CD4-positive, alpha-beta memory T cell (primary cell): Measurements from ENCODE around the gene GULP1. TPM values are rescaled to one million over a fixed set of nuclear protein-coding genes. Genes with fewer than 3 reads are reported as not detected.
A peak's percentile ranks its signal among the peaks of the same experiment; 100 is the strongest.

Experiments used
- CTCF ChIA-PET: fragments of 350-600 bp; sonication (Branson Sonifier 250); formaldehyde crosslinking; loops from one replicate; lab custom pipeline; 2021; ENCODE audit warnings: inconsistent platforms; ENCODE audit not compliant: partially characterized antibody; lab: Charles Lee
- POLR2A ChIA-PET: fragments of 350-600 bp; sonication (Branson Sonifier 250); formaldehyde crosslinking; loops from one replicate; lab custom pipeline; 2021; ENCODE audit not compliant: partially characterized antibody; lab: Charles Lee
- DNase-seq, 5 donors: peaks; one replicate each; pipeline versions ENCODE4 v3.0.0 to v3.0.0-alpha.2; 2020 to 2022; ENCODE audit warnings: mixed read lengths in 1 of 5
- H3K27ac ChIP-seq: one replicate; pipeline ENCODE4 v1.7.0; 2013; ENCODE audit warnings: low read depth, low read length
- H3K27me3 ChIP-seq: 2 replicates; pipeline ENCODE4 v1.7.0; 2013; ENCODE audit warnings: mild to moderate bottlenecking, low read length, moderate library complexity; ENCODE audit not compliant: insufficient read depth
- H3K36me3 ChIP-seq: 2 replicates; pipeline ENCODE4 v1.7.0; 2013; ENCODE audit warnings: mild to moderate bottlenecking, low read length, moderate library complexity; ENCODE audit not compliant: insufficient read depth
- H3K4me1 ChIP-seq: 2 replicates; pipeline ENCODE4 v1.7.0; 2013; ENCODE audit warnings: mild to moderate bottlenecking, low read length, moderate library complexity; ENCODE audit not compliant: insufficient read depth
- H3K4me3 ChIP-seq, 2 donors: one replicate each; pipeline ENCODE4 v1.7.0; 2013; ENCODE audit warnings: low read length in 2 of 2, mild to moderate bottlenecking in 1 of 2
- H3K9me3 ChIP-seq, 2 donors: one replicate each; pipeline ENCODE4 v1.7.0; 2013; ENCODE audit warnings: low read length in 2 of 2, control low read depth in 1 of 2; ENCODE audit not compliant: control insufficient read depth in 1 of 2
- H3K27ac Mint-ChIP-seq, 7 donors: one replicate each; pipeline ENCODE4 v1.8.0; 2020 to 2021; ENCODE audit warnings: mixed read lengths in 7 of 7, mild to moderate bottlenecking in 6 of 7, inconsistent platforms in 3 of 7, moderate library complexity in 3 of 7
- H3K27me3 Mint-ChIP-seq, 2 donors: one replicate each; pipeline ENCODE4 v1.8.0; 2020 to 2021; ENCODE audit warnings: mixed read lengths in 2 of 2
- H3K36me3 Mint-ChIP-seq, 2 donors: one replicate each; pipeline ENCODE4 v1.8.0; 2020 to 2021; ENCODE audit warnings: mixed read lengths in 2 of 2, inconsistent platforms in 1 of 2, mild to moderate bottlenecking in 1 of 2
- H3K4me1 Mint-ChIP-seq, 4 donors: one replicate each; pipeline ENCODE4 v1.8.0; 2020 to 2021; ENCODE audit warnings: mixed read lengths in 4 of 4, mild to moderate bottlenecking in 1 of 4
- H3K4me3 Mint-ChIP-seq, 8 donors: one replicate each; pipeline ENCODE4 v1.8.0; 2020 to 2021; ENCODE audit warnings: mixed read lengths in 8 of 8, mild to moderate bottlenecking in 7 of 8, moderate library complexity in 6 of 8, inconsistent platforms in 3 of 8
- H3K9me3 Mint-ChIP-seq, 8 donors: one replicate each; pipeline ENCODE4 v1.8.0; 2020 to 2021; ENCODE audit warnings: mixed read lengths in 8 of 8, mild to moderate bottlenecking in 5 of 8, inconsistent platforms in 3 of 8, moderate library complexity in 1 of 8
- intact Hi-C: fragments of 100-400 bp; cut with micrococcal nuclease; formaldehyde crosslinking; loops from one replicate; pipeline ENCODE4 v1.15.1; 2023
- polyA plus RNA-seq, 2 donors: library from polyadenylated mRNA; unstranded; fragments of 300-500 nt; fragmentation: Illumina TruSeq; gene quantifications; one replicate each; pipeline ENCODE4 v1.2.3, GENCODE V29; 2021
- total RNA-seq, 2 experiments: library from RNA; stranded (reverse); gene quantifications; one replicate each; pipeline ENCODE4 v1.2.3, GENCODE V29; 2021

The GULP1 gene
- total and polyA plus RNA-seq, 4 experiments from 2014 or later, result not detected

GRCh38 chr2:188333751-188334524, 42.3 kb downstream of the GULP1 start:
- intact Hi-C loops, result no loop called here
- POLR2A ChIA-PET, result no interaction called here
- H3K4me1 Mint-ChIP-seq, result no peaks in the 10 kb centered on the region
- CTCF ChIA-PET, result no interaction called here
- no peak overlapping the region for H3K27ac Mint-ChIP-seq
- Histone ChIP-seq H3K27me3 (no peaks in the 10 kb centered on the region), H3K36me3 (no peaks in the 10 kb centered on the region), H3K4me1 (no peaks in the 10 kb centered on the region), H3K9me3 (no peaks in the 10 kb centered on the region), H3K27ac (no peak overlapping the region), H3K4me3 (no peak overlapping the region)
- peaks cover 0 to 3% (median 0%) of the 10 kb centered on the region in 8 donors for H3K9me3 Mint-ChIP-seq
- H3K36me3 Mint-ChIP-seq, result no peaks in the 10 kb centered on the region
- no peaks in the 10 kb centered on the region for H3K27me3 Mint-ChIP-seq
- no peak for DNase-seq
- no peak overlapping the region for H3K4me3 Mint-ChIP-seq

GRCh38 chr2:188338463-188338862, 46.8 kb downstream of the GULP1 start:
- H3K27ac ChIP-seq, result no peak overlapping the region
- no peaks in the 10 kb centered on the region for H3K4me1 ChIP-seq
- POLR2A ChIA-PET, result no interaction called here
- intact Hi-C loops, result no loop called here
- no peak overlapping the region for H3K4me3 Mint-ChIP-seq
- no peak for DNase-seq
- H3K4me1 Mint-ChIP-seq, result no peaks in the 10 kb centered on the region
- H3K27ac Mint-ChIP-seq, result no peak overlapping the region
- no peaks in the 10 kb centered on the region for H3K36me3 ChIP-seq
- no peaks in the 10 kb centered on the region for H3K27me3 ChIP-seq
- no peak overlapping the region for H3K4me3 ChIP-seq
- CTCF ChIA-PET, result no interaction called here
- H3K9me3 ChIP-seq, result no peaks in the 10 kb centered on the region
- no peaks in the 10 kb centered on the region for H3K36me3 Mint-ChIP-seq
- H3K27me3 Mint-ChIP-seq, result no peaks in the 10 kb centered on the region
- H3K9me3 Mint-ChIP-seq, result peaks cover 0 to 5% (median 0%) of the 10 kb centered on the region in 8 donors

- Histone ChIP-seq H3K36me3 (no peaks in the 10 kb centered on the region), H3K9me3 (no peaks in the 10 kb centered on the region), H3K27me3 (no peaks in the 10 kb centered on the region), H3K4me1 (no peaks in the 10 kb centered on the region), H3K27ac (no peak overlapping the region), H3K4me3 (no peak overlapping the region)
- no peaks in the 10 kb centered on the region for H3K4me1 Mint-ChIP-seq
- H3K9me3 Mint-ChIP-seq, result peaks cover 0 to 5% (median 0%) of the 10 kb centered on the region in 8 donors
- H3K27ac Mint-ChIP-seq, result no peak overlapping the region
- peak overlapping the region in 1 of 8 donors; percentile 4 for H3K4me3 Mint-ChIP-seq
- intact Hi-C loops, result no loop called here
- ChIA-PET CTCF (no interaction called here), POLR2A (no interaction called here)
- DNase-seq, result no peak
- H3K27me3 Mint-ChIP-seq, result no peaks in the 10 kb centered on the region
- no peaks in the 10 kb centered on the region for H3K36me3 Mint-ChIP-seq
These were observed 48.6 kb downstream of the GULP1 start for GRCh38 chr2:188340257-188340656.

- POLR2A ChIA-PET, result no interaction called here
- Mint-ChIP-seq H3K36me3 (no peaks in the 10 kb centered on the region), H3K27ac (no peak overlapping the region), H3K9me3 (peaks cover 0 to 2% (median 0%) of the 10 kb centered on the region in 8 donors), H3K4me3 (no peak overlapping the region), H3K27me3 (no peaks in the 10 kb centered on the region), H3K4me1 (no peaks in the 10 kb centered on the region)
- Histone ChIP-seq H3K27ac (no peak overlapping the region), H3K27me3 (no peaks in the 10 kb centered on the region), H3K36me3 (no peaks in the 10 kb centered on the region), H3K4me1 (no peaks in the 10 kb centered on the region), H3K4me3 (no peak overlapping the region), H3K9me3 (no peaks in the 10 kb centered on the region)
- DNase-seq, result no peak
- intact Hi-C loops, result no loop called here
- CTCF ChIA-PET, result no interaction called here
These were observed 53.3 kb downstream of the GULP1 start for GRCh38 chr2:188345020-188345419.

GRCh38 chr2:188345426-188345825, 53.8 kb downstream of the GULP1 start:
- Histone ChIP-seq H3K4me3 (no peak overlapping the region), H3K4me1 (no peaks in the 10 kb centered on the region), H3K36me3 (no peaks in the 10 kb centered on the region), H3K9me3 (no peaks in the 10 kb centered on the region), H3K27ac (no peak overlapping the region), H3K27me3 (no peaks in the 10 kb centered on the region)
- no peaks in the 10 kb centered on the region for H3K4me1 Mint-ChIP-seq
- H3K4me3 Mint-ChIP-seq, result no peak overlapping the region
- POLR2A ChIA-PET, result no interaction called here
- no peak overlapping the region for H3K27ac Mint-ChIP-seq
- no peaks in the 10 kb centered on the region for H3K27me3 Mint-ChIP-seq
- intact Hi-C loops, result no loop called here
- peaks cover 0 to 2% (median 0%) of the 10 kb centered on the region in 8 donors for H3K9me3 Mint-ChIP-seq
- no peaks in the 10 kb centered on the region for H3K36me3 Mint-ChIP-seq
- CTCF ChIA-PET, result no interaction called here
- DNase-seq, result no peak

- intact Hi-C loops, result no loop called here
- H3K36me3 ChIP-seq, result no peaks in the 10 kb centered on the region
- H3K9me3 Mint-ChIP-seq, result peaks cover 0 to 2% (median 0%) of the 10 kb centered on the region in 8 donors
- H3K36me3 Mint-ChIP-seq, result no peaks in the 10 kb centered on the region
- ChIA-PET POLR2A (no interaction called here), CTCF (no interaction called here)
- H3K4me1 Mint-ChIP-seq, result no peaks in the 10 kb centered on the region
- no peaks in the 10 kb centered on the region for H3K9me3 ChIP-seq
- no peak overlapping the region for H3K27ac ChIP-seq
- no peak overlapping the region for H3K4me3 Mint-ChIP-seq
- H3K4me1 ChIP-seq, result no peaks in the 10 kb centered on the region
- no peaks in the 10 kb centered on the region for H3K27me3 ChIP-seq
- no peak for DNase-seq
- H3K27me3 Mint-ChIP-seq, result no peaks in the 10 kb centered on the region
- H3K4me3 ChIP-seq, result no peak overlapping the region
- no peak overlapping the region for H3K27ac Mint-ChIP-seq
These were observed 54.3 kb downstream of the GULP1 start for GRCh38 chr2:188345831-188346458.

GRCh38 chr2:188349019-188349418, 57.3 kb downstream of the GULP1 start:
- no peak overlapping the region for H3K4me3 ChIP-seq
- H3K9me3 Mint-ChIP-seq, result peaks cover 0 to 4% (median 0%) of the 10 kb centered on the region in 8 donors
- H3K4me1 Mint-ChIP-seq, result no peaks in the 10 kb centered on the region
- H3K27me3 Mint-ChIP-seq, result no peaks in the 10 kb centered on the region
- ChIA-PET POLR2A (no interaction called here), CTCF (no interaction called here)
- no peak overlapping the region for H3K27ac Mint-ChIP-seq
- intact Hi-C loops, result no loop called here
- no peaks in the 10 kb centered on the region for H3K36me3 Mint-ChIP-seq
- no peaks in the 10 kb centered on the region for H3K4me1 ChIP-seq
- H3K27ac ChIP-seq, result no peak overlapping the region
- H3K9me3 ChIP-seq, result no peaks in the 10 kb centered on the region
- H3K4me3 Mint-ChIP-seq, result no peak overlapping the region
- no peaks in the 10 kb centered on the region for H3K36me3 ChIP-seq
- no peak for DNase-seq
- no peaks in the 10 kb centered on the region for H3K27me3 ChIP-seq
